ENCODE data around the gene PPP3CB. TPM values are rescaled to one million over a fixed set of nuclear protein-coding genes. Genes with fewer than 3 reads are reported as not detected.

Gene PPP3CB
- polyA plus RNA-seq = 53.1 TPM
- long read RNA-seq, donor 1, partial matches to known transcripts = 0 of 2 reads
- long read RNA-seq, donor 1, other reads (novel, unspliced or antisense) = 0 of 2 reads
- long read RNA-seq, donor 2, partial matches to known transcripts = 0 of 6 reads
- long read RNA-seq, donor 2, other reads (novel, unspliced or antisense) = 0 of 6 reads
- long read RNA-seq, donor 3 = 0 reads
- long read RNA-seq, donor 4, partial matches to known transcripts = 0 of 2 reads
- long read RNA-seq, donor 4, other reads (novel, unspliced or antisense) = 0 of 2 reads
- long read RNA-seq, donor 5, partial matches to known transcripts = 0 of 3 reads
- long read RNA-seq, donor 5, other reads (novel, unspliced or antisense) = 0 of 3 reads
- long read RNA-seq, donor 6, partial matches to known transcripts = 5 of 10 reads
- long read RNA-seq, donor 6, other reads (novel, unspliced or antisense) = 0 of 10 reads
- long read RNA-seq, donor 7, partial matches to known transcripts = 0 of 4 reads
- long read RNA-seq, donor 7, other reads (novel, unspliced or antisense) = 0 of 4 reads
- long read RNA-seq, donor 8, partial matches to known transcripts = 0 of 4 reads
- long read RNA-seq, donor 8, other reads (novel, unspliced or antisense) = 0 of 4 reads
- long read RNA-seq, donor 9, partial matches to known transcripts = 0 of 7 reads
- long read RNA-seq, donor 9, other reads (novel, unspliced or antisense) = 0 of 7 reads
- long read RNA-seq, donor 10, partial matches to known transcripts = 0 of 6 reads
- long read RNA-seq, donor 10, other reads (novel, unspliced or antisense) = 0 of 6 reads
- long read RNA-seq, donor 11, partial matches to known transcripts = 0 of 6 reads
- long read RNA-seq, donor 11, other reads (novel, unspliced or antisense) = 0 of 6 reads

GRCh38 chr10:73495884-73496674, at the start of gene PPP3CB:
Gene PPP3CB (minus strand): TSS chr10:73496024. CDS start chr10:73495889, 135 bp downstream.
- H3K36me3 ChIP-seq (ENCODE audit: control insufficient read depth, insufficient read depth, low read length) = peaks cover 24% of the 10 kb centered on the region
- WGBS (ENCODE audit: insufficient coverage, low lambda C conversion rate) = 42% methylated on average over 2 of the region's 28 CpGs
- H3K27me3 ChIP-seq (ENCODE audit: control insufficient read depth, insufficient read depth, low read length) = no peaks in the 10 kb centered on the region
- DNase-seq = peak; percentile 94 to 98
- H3K9me3 ChIP-seq (ENCODE audit: control insufficient read depth, low read depth, low read length) = no peaks in the 10 kb centered on the region
- peak within 1 kb of the TSS; percentile 99 for H3K4me3 ChIP-seq (ENCODE audit: low read length)
- peak within 1 kb of the TSS; percentile 100 for H3K27ac ChIP-seq (ENCODE audit: low read length)
- peaks cover 22% of the 10 kb centered on the region for H3K4me1 ChIP-seq (ENCODE audit: control insufficient read depth, insufficient read depth, low read length)

- WGBS (ENCODE audit: insufficient coverage, low lambda C conversion rate) = no CpG with 5 or more reads among the region's 2 CpGs
- no peaks in the 10 kb centered on the region for H3K27me3 ChIP-seq (ENCODE audit: control insufficient read depth, insufficient read depth, low read length)
- DNase-seq = no peak
- no peaks in the 10 kb centered on the region for H3K9me3 ChIP-seq (ENCODE audit: control insufficient read depth, low read depth, low read length)
- H3K36me3 ChIP-seq (ENCODE audit: control insufficient read depth, insufficient read depth, low read length) = peaks cover 26% of the 10 kb centered on the region
- no peaks in the 10 kb centered on the region for H3K4me1 ChIP-seq (ENCODE audit: control insufficient read depth, insufficient read depth, low read length)
- no peak overlapping the region for H3K27ac ChIP-seq (ENCODE audit: low read length)
- H3K4me3 ChIP-seq (ENCODE audit: low read length) = no peak overlapping the region
Measured at GRCh38 chr10:73545357-73545756, 49.5 kb upstream of the PPP3CB start.

GRCh38 chr10:73537709-73538108, 41.9 kb upstream of the PPP3CB start:
- no peak overlapping the region for H3K4me3 ChIP-seq (ENCODE audit: low read length)
- no CpG with 5 or more reads among the region's 7 CpGs for WGBS (ENCODE audit: insufficient coverage, low lambda C conversion rate)
- no peak for DNase-seq
- no peak overlapping the region for H3K27ac ChIP-seq (ENCODE audit: low read length)
- no peaks in the 10 kb centered on the region for H3K4me1 ChIP-seq (ENCODE audit: control insufficient read depth, insufficient read depth, low read length)
- peaks cover 49% of the 10 kb centered on the region for H3K36me3 ChIP-seq (ENCODE audit: control insufficient read depth, insufficient read depth, low read length)
- no peaks in the 10 kb centered on the region for H3K27me3 ChIP-seq (ENCODE audit: control insufficient read depth, insufficient read depth, low read length)
- H3K9me3 ChIP-seq (ENCODE audit: control insufficient read depth, low read depth, low read length) = no peaks in the 10 kb centered on the region

GRCh38 chr10:73537288-73537687, 41.5 kb upstream of the PPP3CB start:
- Histone ChIP-seq H3K4me1 (ENCODE audit: control insufficient read depth, insufficient read depth, low read length) (no peaks in the 10 kb centered on the region), H3K36me3 (ENCODE audit: control insufficient read depth, insufficient read depth, low read length) (peaks cover 45% of the 10 kb centered on the region)

GRCh38 chr10:73534857-73535256, 39.0 kb upstream of the PPP3CB start:
- Histone ChIP-seq H3K36me3 (ENCODE audit: control insufficient read depth, insufficient read depth, low read length) (peaks cover 43% of the 10 kb centered on the region), H3K4me1 (ENCODE audit: control insufficient read depth, insufficient read depth, low read length) (no peaks in the 10 kb centered on the region), H3K27ac (ENCODE audit: low read length) (no peak overlapping the region), H3K27me3 (ENCODE audit: control insufficient read depth, insufficient read depth, low read length) (no peaks in the 10 kb centered on the region), H3K9me3 (ENCODE audit: control insufficient read depth, low read depth, low read length) (no peaks in the 10 kb centered on the region), H3K4me3 (ENCODE audit: low read length) (no peak overlapping the region)
- no CpG with 5 or more reads among the region's 1 CpG for WGBS (ENCODE audit: insufficient coverage, low lambda C conversion rate)
- DNase-seq = no peak

More at GRCh38 chr10:73537288-73537687, 41.5 kb upstream of the PPP3CB start:
- no peaks in the 10 kb centered on the region for H3K27me3 ChIP-seq (ENCODE audit: control insufficient read depth, insufficient read depth, low read length)
- WGBS (ENCODE audit: insufficient coverage, low lambda C conversion rate) = 100% methylated on average over 1 of the region's 2 CpGs
- H3K27ac ChIP-seq (ENCODE audit: low read length) = no peak overlapping the region
- H3K4me3 ChIP-seq (ENCODE audit: low read length) = no peak overlapping the region
- no peaks in the 10 kb centered on the region for H3K9me3 ChIP-seq (ENCODE audit: control insufficient read depth, low read depth, low read length)
- DNase-seq = no peak

GRCh38 chr10:73529089-73529832, 33.4 kb upstream of the PPP3CB start:
- Histone ChIP-seq H3K27me3 (ENCODE audit: control insufficient read depth, insufficient read depth, low read length) (no peaks in the 10 kb centered on the region), H3K4me3 (ENCODE audit: low read length) (no peak overlapping the region), H3K36me3 (ENCODE audit: control insufficient read depth, insufficient read depth, low read length) (peaks cover 36% of the 10 kb centered on the region), H3K27ac (ENCODE audit: low read length) (no peak overlapping the region), H3K9me3 (ENCODE audit: control insufficient read depth, low read depth, low read length) (no peaks in the 10 kb centered on the region), H3K4me1 (ENCODE audit: control insufficient read depth, insufficient read depth, low read length) (no peaks in the 10 kb centered on the region)
- DNase-seq = peak; percentile 77 to 78
- 100% methylated on average over 1 of the region's 5 CpGs for WGBS (ENCODE audit: insufficient coverage, low lambda C conversion rate)

GRCh38 chr10:73522263-73522662, 26.4 kb upstream of the PPP3CB start:
- 100% methylated on average over 1 of the region's 1 CpG for WGBS (ENCODE audit: insufficient coverage, low lambda C conversion rate)
- Histone ChIP-seq H3K4me1 (ENCODE audit: control insufficient read depth, insufficient read depth, low read length) (no peaks in the 10 kb centered on the region), H3K27ac (ENCODE audit: low read length) (no peak overlapping the region), H3K4me3 (ENCODE audit: low read length) (no peak overlapping the region), H3K9me3 (ENCODE audit: control insufficient read depth, low read depth, low read length) (no peaks in the 10 kb centered on the region), H3K27me3 (ENCODE audit: control insufficient read depth, insufficient read depth, low read length) (no peaks in the 10 kb centered on the region), H3K36me3 (ENCODE audit: control insufficient read depth, insufficient read depth, low read length) (peaks cover 68% of the 10 kb centered on the region)
- DNase-seq = no peak

- Histone ChIP-seq H3K27ac (ENCODE audit: low read length) (no peak overlapping the region), H3K4me1 (ENCODE audit: control insufficient read depth, insufficient read depth, low read length) (no peaks in the 10 kb centered on the region), H3K36me3 (ENCODE audit: control insufficient read depth, insufficient read depth, low read length) (peaks cover 67% of the 10 kb centered on the region), H3K27me3 (ENCODE audit: control insufficient read depth, insufficient read depth, low read length) (no peaks in the 10 kb centered on the region), H3K4me3 (ENCODE audit: low read length) (no peak overlapping the region), H3K9me3 (ENCODE audit: control insufficient read depth, low read depth, low read length) (no peaks in the 10 kb centered on the region)
- WGBS (ENCODE audit: insufficient coverage, low lambda C conversion rate) = no CpG with 5 or more reads among the region's 3 CpGs
- DNase-seq = no peak
Measured at GRCh38 chr10:73519336-73519735, 23.5 kb upstream of the PPP3CB start.

GRCh38 chr10:73517166-73517888, 21.5 kb upstream of the PPP3CB start:
- Histone ChIP-seq H3K4me3 (ENCODE audit: low read length) (no peak overlapping the region), H3K27me3 (ENCODE audit: control insufficient read depth, insufficient read depth, low read length) (no peaks in the 10 kb centered on the region), H3K36me3 (ENCODE audit: control insufficient read depth, insufficient read depth, low read length) (peaks cover 63% of the 10 kb centered on the region), H3K27ac (ENCODE audit: low read length) (no peak overlapping the region), H3K4me1 (ENCODE audit: control insufficient read depth, insufficient read depth, low read length) (no peaks in the 10 kb centered on the region), H3K9me3 (ENCODE audit: control insufficient read depth, low read depth, low read length) (no peaks in the 10 kb centered on the region)
- DNase-seq = no peak
- WGBS (ENCODE audit: insufficient coverage, low lambda C conversion rate) = no CpG with 5 or more reads among the region's 4 CpGs

Measured in large intestine (tissue), 12 donors.